Body of pancreas (tissue), 4 donors: ENCODE measurements around the gene CABP1. TPM values are rescaled to one million over a fixed set of nuclear protein-coding genes. Genes with fewer than 3 reads are reported as not detected.

Source experiments
- ATAC-seq: fragments of 150-250 bp; one replicate; pipeline ENCODE4 v1.9.1; 2016
- DNase-seq, 4 donors: peaks; one replicate each; pipeline ENCODE4 v3.0.0-alpha.2; 2019
- H3K27ac ChIP-seq, 4 donors: fragments of 200-600 bp; sonication (generic); 1 replicate in 3 of 4; 2 replicates in 1 of 4; pipeline versions ENCODE4 v1.5.1 to v1.6.1; 2016 to 2019; ENCODE audit warnings: mild to moderate bottlenecking in 1 of 4, mixed read lengths in 1 of 4, moderate library complexity in 1 of 4
- H3K27me3 ChIP-seq, 2 donors: fragments of 200-600 bp; sonication (generic); one replicate each; pipeline ENCODE4 v1.6.0; 2016; ENCODE audit warnings: mild to moderate bottlenecking in 1 of 2
- H3K36me3 ChIP-seq, 2 donors: fragments of 200-600 bp; sonication (generic); replicated peaks in 1 of 2; 2 replicates each; pipeline ENCODE4 v1.5.1; 2016; ENCODE audit warnings: low read depth in 2 of 2; ENCODE audit not compliant: insufficient read depth in 1 of 2
- H3K4me1 ChIP-seq: fragments of 200-600 bp; sonication (generic); one replicate; pipeline ENCODE4 v1.6.0; 2016
- H3K4me3 ChIP-seq, 2 donors: fragments of 200-600 bp; sonication (generic); 1 replicate in 1 of 2; 2 replicates in 1 of 2; pipeline ENCODE4 v1.5.1; 2016 to 2019
- H3K9me3 ChIP-seq, 3 donors: fragments of 200-600 bp; sonication (generic); 1 replicate in 2 of 3; 2 replicates in 1 of 3; pipeline ENCODE4 v1.5.1; 2016
- CTCF ChIP-seq, 7 experiments: fragments of 450-650 bp in 4 of 7; fragments of 200-600 bp in 3 of 7; sonication (generic) in 3 of 7; IDR thresholded peaks; one replicate each; pipeline ENCODE4 v1.5.1; 2016 to 2019; ENCODE audit warnings: antibody characterized with exemption in 7 of 7
- POLR2A ChIP-seq, 3 donors: fragments of 450-650 bp; IDR thresholded peaks; one replicate each; pipeline ENCODE4 v1.6.1; 2016; ENCODE audit warnings: antibody characterized with exemption in 3 of 3, mild to moderate bottlenecking in 2 of 3
- WGBS, 2 donors: methylation state at CpG; one replicate each; pipeline ENCODE4 v1.1.5; 2017; 5-methylcytosine and 5-hydroxymethylcytosine counted together
- intact Hi-C: fragments of 100-400 bp; cut with DNase I; formaldehyde crosslinking; loops from one replicate; pipeline ENCODE4 v1.15.1; 2023
- total RNA-seq, 2 donors: library from RNA; depleted of rRNA; stranded (reverse); fragments of >200 nt; gene quantifications; one replicate each; pipeline ENCODE4 v1.1.0, GENCODE V29; 2016

The CABP1 gene
- total RNA-seq, 2 donors from 2014 or later = 0.33 to 1.0 TPM

- intact Hi-C loops = no loop called here
- H3K27me3 ChIP-seq = no peaks in the 10 kb centered on the region
- H3K4me3 ChIP-seq = no peak overlapping the region
- no peaks in the 10 kb centered on the region for H3K9me3 ChIP-seq
- TF ChIP-seq CTCF (IDR thresholded peaks at IDR 0.05) (no peak), POLR2A (IDR thresholded peaks at IDR 0.05) (no peak)
- no peaks in the 10 kb centered on the region for H3K4me1 ChIP-seq
- DNase-seq (no peak), ATAC-seq (no peak)
- WGBS, 2 donors = 41 to 44% methylated on average over 5 of the region's 5 CpGs
- no peaks in the 10 kb centered on the region for H3K36me3 ChIP-seq
- no peak overlapping the region for H3K27ac ChIP-seq
Measured at GRCh38 chr12:120631097-120631496, 9.3 kb upstream of the CABP1 start.

GRCh38 chr12:120640861-120641833, 721 bp downstream of the CABP1 start:
- Histone ChIP-seq H3K36me3 (no peaks in the 10 kb centered on the region), H3K4me1 (peaks cover 15% of the 10 kb centered on the region), H3K4me3 (peak overlapping the region in 1 of 2 donors; percentile 13), H3K27ac (no peak overlapping the region), H3K9me3 (no peaks in the 10 kb centered on the region), H3K27me3 (no peaks in the 10 kb centered on the region)
- DNase-seq = peak; percentile 61 to 71 (median 63)
- ATAC-seq = peak; percentile 82
- WGBS, 2 donors = 0 to 7% methylated on average over 10 to 92 of the region's 115 CpGs
- no peak for TF ChIP-seq CTCF (IDR thresholded peaks at IDR 0.05)
- no peak for TF ChIP-seq POLR2A (IDR thresholded peaks at IDR 0.05)
- intact Hi-C loops = no loop called here

GRCh38 chr12:120642121-120642520, 1.7 kb downstream of the CABP1 start:
- Histone ChIP-seq H3K4me3 (no peak overlapping the region), H3K4me1 (peaks cover 15% of the 10 kb centered on the region), H3K9me3 (no peaks in the 10 kb centered on the region), H3K27ac (no peak overlapping the region), H3K36me3 (no peaks in the 10 kb centered on the region), H3K27me3 (no peaks in the 10 kb centered on the region)
- no peak for DNase-seq
- 63 to 79% methylated on average over 9 of the region's 9 CpGs for WGBS, 2 donors
- ATAC-seq = no peak
- no peak for TF ChIP-seq CTCF (IDR thresholded peaks at IDR 0.05)
- no peak for TF ChIP-seq POLR2A (IDR thresholded peaks at IDR 0.05)
- intact Hi-C loops = no loop called here

GRCh38 chr12:120642826-120643225, 2.4 kb downstream of the CABP1 start:
- H3K4me1 ChIP-seq = peaks cover 15% of the 10 kb centered on the region
- no peaks in the 10 kb centered on the region for H3K27me3 ChIP-seq
- no peaks in the 10 kb centered on the region for H3K9me3 ChIP-seq
- WGBS, 2 donors = 62 to 76% methylated on average over 4 of the region's 4 CpGs
- DNase-seq = no peak
- H3K4me3 ChIP-seq = no peak overlapping the region
- TF ChIP-seq CTCF (IDR thresholded peaks at IDR 0.05) (no peak), POLR2A (IDR thresholded peaks at IDR 0.05) (no peak)
- no peak for ATAC-seq
- intact Hi-C loops = no loop called here
- no peaks in the 10 kb centered on the region for H3K36me3 ChIP-seq
- no peak overlapping the region for H3K27ac ChIP-seq
